Measurements from ENCODE around the gene CDH16. TPM values are rescaled to one million over a fixed set of nuclear protein-coding genes. Genes with fewer than 3 reads are reported as not detected.

CDH16 gene
- polyA plus RNA-seq, 12 donors, result 0.12 to 1.2 (median 0.16) TPM; not detected in 4

- no peak for DNase-seq
Measured at GRCh38 chr16:66928702-66929388, 10.2 kb upstream of the CDH16 start.

DNA sequence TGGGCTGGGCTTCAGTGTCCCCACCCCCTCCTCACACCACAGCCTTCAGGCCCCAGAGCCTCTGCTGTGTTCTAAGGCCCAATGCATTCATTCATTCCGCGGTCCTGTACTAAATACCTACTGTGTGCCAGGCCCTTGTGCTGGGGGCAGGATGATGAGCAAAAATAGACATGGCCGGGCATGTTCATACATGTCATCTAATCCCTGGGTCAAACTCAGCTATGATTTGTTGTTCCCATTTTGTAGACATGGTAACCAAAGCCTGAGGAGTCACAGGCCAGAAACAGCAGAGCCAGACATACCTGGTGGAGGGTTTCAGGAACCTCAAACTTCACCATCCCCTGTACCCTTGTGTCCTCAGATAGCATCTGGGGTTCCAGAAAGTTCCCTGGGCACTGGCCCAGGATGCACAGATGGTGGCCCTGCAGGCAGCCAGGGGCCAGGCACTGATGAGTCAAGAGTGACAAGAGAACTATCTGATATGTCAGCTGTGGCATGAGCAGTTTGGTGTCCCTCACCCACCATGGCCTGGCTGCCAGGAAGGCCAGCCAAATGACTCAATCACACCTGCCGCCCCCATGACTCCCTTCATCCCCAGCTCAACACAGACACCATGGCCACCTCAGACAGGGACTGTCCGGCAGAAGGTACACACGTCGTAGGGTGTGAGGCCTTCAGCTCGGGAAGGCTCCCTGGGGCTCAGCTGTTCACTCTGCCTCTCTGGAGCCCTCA lies 9.4 kb upstream of the CDH16 start:
- no peak for DNase-seq

DNA sequence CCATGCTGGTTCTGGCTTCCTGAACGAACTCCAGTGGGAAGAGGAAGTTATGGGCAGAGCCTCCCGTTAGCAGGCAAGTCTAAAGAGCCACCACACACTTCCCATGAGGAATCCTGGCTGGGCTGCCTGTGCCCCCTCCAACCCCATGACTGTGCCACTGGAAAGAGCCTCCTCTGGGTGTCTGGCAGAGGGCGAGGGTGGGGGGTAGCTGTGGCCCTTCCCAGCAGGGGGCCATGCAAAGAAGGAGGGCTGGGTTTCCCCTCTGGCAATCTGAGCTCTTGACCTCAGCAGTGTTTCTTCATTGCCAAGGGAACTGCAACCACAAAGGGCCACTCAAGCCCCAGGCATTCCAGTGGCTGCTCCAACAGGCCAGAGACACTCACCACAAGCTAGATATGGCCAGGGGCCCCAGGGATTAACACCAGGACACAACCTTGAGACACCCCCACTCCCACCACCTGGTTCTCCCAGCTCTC lies 8.3 kb upstream of the CDH16 start:
- no peak for DNase-seq

GRCh38 chr16:66926171-66926947 lies 7.7 kb upstream of the CDH16 start:
- no peak for DNase-seq

DNA sequence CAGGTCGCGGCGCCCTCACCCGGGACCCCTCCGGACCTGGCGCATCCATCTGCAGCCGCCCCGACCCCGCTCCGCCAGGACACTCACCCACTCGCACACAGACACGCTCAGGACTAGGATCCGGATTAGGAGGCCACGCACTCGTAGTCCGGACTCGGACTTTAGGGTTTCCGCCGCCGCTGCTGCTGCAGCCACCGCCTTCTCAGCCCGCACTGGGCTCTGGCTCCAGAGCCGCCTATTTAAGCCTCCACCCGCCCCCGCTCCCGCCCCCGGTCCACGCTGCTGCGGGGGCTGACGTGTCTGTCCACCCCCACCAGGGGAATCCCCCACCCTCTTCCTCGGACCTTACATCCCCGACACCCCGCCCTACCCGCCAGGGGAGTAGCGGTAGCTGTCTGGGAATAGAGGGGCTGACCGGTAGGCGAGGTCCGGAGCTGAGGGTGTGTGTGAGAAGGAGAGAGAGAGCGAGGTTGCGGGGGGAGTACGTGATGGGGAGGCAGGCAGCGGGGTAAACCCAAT lies 6.7 kb upstream of the CDH16 start, which contains the start of gene RRAD:
Gene RRAD (minus strand): TSS at position 214 of the 519 bp plus-strand sequence. CDS start 356 bp downstream, outside the sequence.
- no peak for DNase-seq

- DNase-seq, result no peak
Measured at GRCh38 chr16:66924527-66925321, 6.0 kb upstream of the CDH16 start.

GRCh38 chr16:66923866-66924265 lies 5.2 kb upstream of the CDH16 start:
- DNase-seq, result no peak

GRCh38 chr16:66923247-66923731 lies 4.6 kb upstream of the CDH16 start:
- DNase-seq, result no peak

GRCh38 chr16:66921729-66922450 lies 3.2 kb upstream of the CDH16 start:
- no peak for DNase-seq

- no peak for DNase-seq
Measured at GRCh38 chr16:66920924-66921680, 2.4 kb upstream of the CDH16 start.

- DNase-seq, result no peak
Measured at GRCh38 chr16:66920299-66920590, 1.6 kb upstream of the CDH16 start.

DNA sequence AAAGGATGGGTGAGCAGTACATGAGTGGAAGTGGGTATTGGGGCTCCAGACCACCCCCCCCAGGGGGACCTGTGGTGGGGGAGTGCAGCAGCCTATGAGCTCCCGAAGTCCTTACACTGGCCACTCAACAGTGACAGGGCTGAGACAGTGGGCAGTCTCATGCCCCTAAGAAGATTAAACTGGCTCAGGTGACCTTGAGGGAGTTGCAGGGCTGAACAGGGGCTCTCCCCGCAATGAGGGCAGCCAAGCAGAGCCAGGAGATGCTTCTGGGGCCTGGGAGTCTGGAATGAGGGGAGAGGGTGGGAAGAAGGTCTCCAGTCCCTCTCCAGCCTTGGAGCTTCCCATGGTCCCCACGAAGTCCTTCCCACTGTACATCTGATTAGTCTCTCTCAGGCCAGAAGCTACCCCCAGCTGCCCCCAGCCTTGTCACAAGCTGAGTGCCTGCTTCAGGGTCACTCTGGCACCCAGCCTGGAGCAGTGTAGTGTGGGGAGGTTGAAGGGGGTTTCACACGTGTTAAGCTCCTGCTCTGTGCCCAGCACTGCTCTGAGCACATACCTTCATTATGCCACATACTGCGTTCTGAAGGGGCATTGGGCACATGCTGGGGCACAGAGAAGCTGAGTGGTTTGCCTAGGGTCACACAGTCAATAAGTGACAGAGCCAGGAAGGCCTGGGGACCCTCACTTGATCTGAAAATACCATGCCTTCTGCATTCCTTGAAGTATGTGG lies 1.0 kb upstream of the CDH16 start:
- no peak for DNase-seq

GRCh38 chr16:66918355-66918754 lies 330 bp downstream of the CDH16 start:
- no peak for DNase-seq

GRCh38 chr16:66917741-66918140 lies 944 bp downstream of the CDH16 start:
- DNase-seq, result no peak

DNA sequence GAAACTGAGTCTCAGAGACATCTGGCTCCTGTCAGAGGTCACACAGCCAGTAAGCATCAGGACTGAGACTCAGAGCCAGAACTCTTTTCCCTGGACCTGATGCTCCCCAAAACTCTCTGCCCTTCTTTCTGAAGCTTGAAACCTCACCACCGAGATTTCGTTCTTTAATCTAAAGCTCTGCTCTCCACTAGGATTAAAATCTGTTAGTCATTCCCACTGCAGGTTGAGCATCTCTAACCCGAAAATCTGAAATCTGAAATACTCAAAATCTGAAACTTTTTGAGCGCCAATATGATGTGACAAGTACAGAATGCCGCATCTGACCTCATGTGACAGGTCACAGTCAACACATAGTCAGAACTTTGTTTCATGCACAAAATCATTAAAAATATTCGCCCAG lies 2.2 kb downstream of the CDH16 start:
- DNase-seq, result no peak

GRCh38 chr16:66915041-66915440 lies 3.6 kb downstream of the CDH16 start:
- DNase-seq, result no peak

GRCh38 chr16:66914541-66914940 lies 4.1 kb downstream of the CDH16 start:
- DNase-seq, result no peak

DNA sequence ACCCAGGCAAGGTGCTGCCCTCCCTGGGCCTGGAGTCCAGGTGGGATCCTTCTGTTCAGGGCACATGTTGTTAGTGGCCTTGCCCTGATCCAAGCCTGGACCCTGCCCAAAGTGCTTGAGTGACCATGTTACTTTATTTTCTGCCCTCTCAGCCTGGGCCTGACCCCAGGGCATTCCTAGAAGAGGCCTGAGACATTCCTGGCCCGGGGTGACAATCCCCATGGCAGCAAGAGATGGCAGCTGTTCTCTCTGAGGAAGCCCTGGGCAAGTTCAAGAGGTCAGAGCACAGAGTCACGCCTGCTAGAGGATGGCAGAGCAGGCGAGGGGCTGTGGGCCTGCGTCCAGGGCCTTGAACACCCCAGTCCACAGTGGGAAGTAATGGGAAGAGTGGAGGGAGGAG lies 5.0 kb downstream of the CDH16 start:
- DNase-seq, result no peak

DNA sequence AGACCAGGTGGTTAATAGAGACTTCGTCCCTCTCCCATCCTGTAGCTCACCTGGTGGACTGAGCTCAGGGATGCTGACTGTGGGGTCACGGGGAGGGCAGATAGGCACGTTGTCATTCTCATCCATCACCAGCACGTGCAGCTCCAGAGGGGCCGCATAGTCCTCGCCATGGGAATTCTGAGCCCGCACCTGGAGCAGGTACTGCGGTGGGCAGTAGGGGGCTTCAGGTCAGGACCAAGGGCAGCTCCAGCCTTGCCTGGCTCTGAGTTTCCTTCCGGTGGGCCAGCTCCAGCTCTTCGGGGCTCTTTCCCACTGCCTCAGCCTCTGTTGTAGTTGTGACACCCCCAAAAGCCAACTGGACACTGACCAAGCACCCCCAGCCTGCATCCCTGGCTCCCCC lies 5.6 kb downstream of the CDH16 start:
- DNase-seq, result no peak
